NCI-H524 (cell line): Measurements from ENCODE around the gene SLBP.
"Not testable (repeated sequence)": the region's sequence is repeated elsewhere in the genome, so short reads cannot be mapped to it uniquely, and the experiment has no call there.

Experiments used
- DNase-seq, 2 experiments: peaks; one replicate each; lab custom pipeline; 2025; lab: John Stamatoyannopoulos, UW

SLBP gene

DNA sequence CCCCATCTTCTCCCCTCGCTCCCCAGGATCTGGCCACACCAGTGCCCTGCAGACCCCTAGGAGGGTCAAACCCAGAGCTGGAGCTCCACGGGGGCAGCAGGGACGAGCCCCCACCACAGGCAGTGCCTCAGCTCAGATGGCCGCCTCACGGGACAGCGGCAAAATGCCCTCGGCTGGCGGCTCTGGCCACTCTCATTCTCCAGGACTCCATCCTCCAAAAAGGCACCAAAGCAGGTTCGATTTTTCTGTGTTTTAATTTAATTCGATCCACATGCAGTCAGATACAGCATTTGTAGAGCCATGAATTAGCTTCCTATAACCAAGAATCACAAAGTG is 36.3 kb downstream of the SLBP start:
- DNase-seq, result no peak

DNA sequence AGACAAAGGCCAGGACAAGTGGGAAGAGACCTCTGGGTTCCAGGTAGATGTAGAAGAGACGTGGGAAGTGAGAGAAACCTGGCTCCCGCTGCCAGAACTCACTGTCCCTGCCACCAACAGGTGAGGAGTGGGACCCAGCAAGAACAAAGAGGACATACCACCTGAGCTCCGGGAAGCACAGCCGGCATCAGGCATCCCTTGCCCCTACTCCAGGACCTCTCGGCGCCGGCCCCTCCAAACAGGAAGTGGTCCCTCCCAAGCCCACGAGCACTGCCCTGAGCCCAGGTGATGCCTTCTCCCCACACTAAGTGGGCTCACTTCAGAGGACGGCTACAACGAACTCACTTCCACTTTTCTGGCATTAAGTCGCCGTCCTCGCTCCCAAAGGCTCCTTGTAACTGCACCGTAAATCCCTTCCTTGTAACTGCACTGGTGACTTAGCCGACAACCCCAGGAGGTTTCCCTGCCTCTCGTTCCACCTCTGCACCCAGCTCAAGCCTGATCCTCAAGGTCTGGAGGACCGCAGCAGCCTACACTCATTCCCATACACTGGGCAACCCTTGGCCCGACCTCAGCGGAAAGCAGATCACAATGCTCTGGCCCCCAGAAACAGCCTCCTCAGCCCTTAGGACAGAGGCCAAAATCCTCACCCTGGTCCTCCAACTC is 36.9 kb downstream of the SLBP start:
- DNase-seq, result no peak

DNA sequence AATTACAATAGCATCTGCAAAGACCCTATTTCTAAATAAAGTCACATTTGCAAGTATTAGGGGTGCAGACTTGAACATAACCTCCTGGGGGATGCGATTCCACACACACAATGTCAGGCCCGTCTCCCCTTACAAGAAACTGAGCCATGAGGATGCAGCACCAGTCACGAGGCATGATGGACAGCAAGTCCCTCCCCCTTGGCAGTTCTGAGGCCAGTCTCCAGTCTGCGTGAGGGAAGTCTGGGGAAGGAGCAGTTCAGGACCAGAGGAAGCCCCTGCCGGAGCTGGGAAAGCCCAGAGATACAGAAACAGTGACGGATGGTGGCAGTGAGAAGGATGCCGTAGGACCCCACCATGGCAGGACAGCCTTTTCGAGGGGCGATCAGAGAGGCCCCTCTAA is 37.4 kb downstream of the SLBP start:
- no peak for DNase-seq

- DNase-seq, result no peak
Observed at GRCh38 chr4:1673671-1674070, 38.4 kb downstream of the SLBP start.

DNA sequence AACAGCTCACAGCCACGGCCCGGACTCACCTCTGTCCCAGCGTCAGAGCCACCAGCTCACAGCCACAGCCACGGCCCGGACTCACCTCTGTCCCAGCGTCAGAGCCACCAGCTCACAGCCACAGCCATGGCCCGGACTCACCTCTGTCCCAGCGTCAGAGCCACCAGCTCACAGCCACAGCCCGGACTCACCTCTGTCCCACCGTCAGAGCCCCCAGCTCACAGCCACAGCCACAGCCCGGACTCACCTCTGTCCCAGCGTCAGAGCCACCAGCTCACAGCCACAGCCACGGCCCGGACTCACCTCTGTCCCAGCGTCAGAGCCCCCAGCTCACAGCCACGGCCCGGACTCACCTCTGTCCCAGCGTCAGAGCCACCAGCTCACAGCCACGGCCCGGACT is 41.1 kb downstream of the SLBP start:
- not testable (repeated sequence) for DNase-seq

- no peak for DNase-seq
Observed at GRCh38 chr4:1670279-1670678, 41.8 kb downstream of the SLBP start.

- no peak for DNase-seq
Observed at GRCh38 chr4:1669850-1670249, 42.3 kb downstream of the SLBP start.

- DNase-seq, result no peak
Observed at GRCh38 chr4:1669270-1669669, 42.8 kb downstream of the SLBP start.

DNA sequence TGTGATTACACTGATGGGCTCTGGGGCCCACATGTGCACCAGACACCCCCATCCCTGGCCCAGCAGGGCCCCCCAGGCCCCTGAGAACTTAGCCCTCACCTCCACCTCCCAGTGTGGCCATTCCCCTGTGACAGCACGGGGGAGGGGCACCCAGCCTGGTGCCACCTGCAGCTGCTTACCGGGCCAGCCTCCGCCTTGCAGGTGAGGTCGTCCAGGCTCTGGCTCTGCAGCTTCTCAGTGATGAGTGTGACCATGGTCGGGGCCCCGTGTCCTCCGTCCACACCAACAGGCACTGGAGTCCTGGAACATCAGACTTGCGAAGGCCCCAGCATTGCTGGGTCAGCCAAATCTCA is 43.7 kb downstream of the SLBP start:
- no peak for DNase-seq

GRCh38 chr4:1667273-1667672 is 44.8 kb downstream of the SLBP start:
- no peak for DNase-seq

DNA sequence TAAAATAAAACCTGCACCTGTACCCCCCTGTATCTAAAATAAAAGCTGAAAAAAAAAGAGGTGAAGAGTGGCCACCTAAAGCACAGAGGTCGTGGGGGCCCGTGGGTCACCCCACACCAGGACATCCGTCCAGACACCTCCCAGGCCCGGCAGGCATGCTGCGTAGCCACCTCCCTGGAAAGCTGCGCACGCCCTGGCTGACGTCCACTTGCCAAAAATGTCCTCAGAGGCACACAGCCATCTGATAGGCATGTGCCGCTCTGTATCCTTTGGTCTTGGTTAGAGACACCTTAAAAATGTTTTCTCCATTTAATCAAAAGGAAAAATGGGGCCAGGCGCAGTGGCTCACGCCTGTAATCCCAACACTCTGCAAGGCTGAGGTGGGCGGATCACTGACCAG is 45.7 kb downstream of the SLBP start:
- DNase-seq, result no peak

GRCh38 chr4:1664141-1664540 is 48.0 kb downstream of the SLBP start:
- DNase-seq, result no peak

GRCh38 chr4:1663549-1663948 is 48.6 kb downstream of the SLBP start:
- DNase-seq, result no peak

- no peak for DNase-seq
Observed at GRCh38 chr4:1661695-1662094, 50.4 kb downstream of the SLBP start.

DNA sequence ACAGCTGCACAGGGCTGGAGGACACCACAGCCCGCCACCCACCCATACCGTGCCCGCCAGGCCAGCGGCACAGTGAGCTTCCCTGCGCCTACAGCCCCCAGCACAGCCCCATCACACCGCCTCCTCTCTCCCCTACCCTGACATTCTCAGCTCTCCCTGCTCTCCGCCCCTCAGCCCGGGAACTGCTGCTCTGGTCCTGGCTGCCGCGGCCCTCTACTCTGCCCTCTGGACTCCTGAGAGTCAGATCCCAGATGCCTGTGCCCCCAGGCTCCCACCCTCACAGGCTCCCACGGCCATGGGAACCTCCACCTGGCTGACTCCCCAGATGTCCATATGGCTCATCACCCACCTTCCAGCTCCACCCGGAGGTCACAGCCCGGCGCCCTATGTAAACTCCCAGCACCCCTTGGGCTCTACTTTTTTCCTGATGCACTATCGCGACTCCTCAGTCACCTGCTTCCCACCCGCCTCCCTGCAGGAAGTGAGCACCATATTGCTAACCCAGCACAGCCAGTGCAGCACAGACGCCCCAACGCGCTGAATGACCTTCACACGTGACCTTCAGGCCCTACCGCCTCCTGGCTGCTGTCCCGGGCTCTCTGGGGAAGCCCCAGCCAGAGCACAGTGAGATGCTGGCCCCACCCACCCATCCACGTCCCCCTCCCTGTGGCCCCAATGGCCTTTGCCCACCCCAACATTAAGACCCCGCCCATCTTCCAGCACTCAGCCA is 51.0 kb downstream of the SLBP start:
- no peak for DNase-seq

GRCh38 chr4:1659104-1660043 is 52.7 kb downstream of the SLBP start:
- no peak for DNase-seq

DNA sequence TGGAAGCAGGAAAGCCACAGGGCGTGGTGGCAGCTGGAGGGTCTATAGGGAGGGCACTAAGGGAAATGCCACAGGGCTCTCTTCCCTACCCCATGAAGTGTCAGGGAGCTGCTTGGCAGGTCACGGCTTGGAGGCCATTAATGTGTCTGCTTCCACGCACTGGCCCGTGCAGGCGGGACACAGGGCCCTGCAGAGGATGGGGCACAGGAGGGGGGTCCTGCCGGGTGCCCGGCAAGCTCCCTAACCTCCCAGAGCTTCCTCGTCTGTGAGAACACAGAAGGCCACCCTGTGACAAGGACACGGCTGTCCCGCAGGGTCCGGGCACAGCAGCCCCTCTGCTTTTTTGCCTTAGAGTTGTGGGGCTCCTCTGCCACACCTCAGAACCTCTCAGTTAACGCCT is 53.5 kb downstream of the SLBP start:
- no peak for DNase-seq

GRCh38 chr4:1658146-1658545 is 54.0 kb downstream of the SLBP start:
- DNase-seq, result no peak

GRCh38 chr4:1656986-1657385 is 55.1 kb downstream of the SLBP start:
- no peak for DNase-seq

DNA sequence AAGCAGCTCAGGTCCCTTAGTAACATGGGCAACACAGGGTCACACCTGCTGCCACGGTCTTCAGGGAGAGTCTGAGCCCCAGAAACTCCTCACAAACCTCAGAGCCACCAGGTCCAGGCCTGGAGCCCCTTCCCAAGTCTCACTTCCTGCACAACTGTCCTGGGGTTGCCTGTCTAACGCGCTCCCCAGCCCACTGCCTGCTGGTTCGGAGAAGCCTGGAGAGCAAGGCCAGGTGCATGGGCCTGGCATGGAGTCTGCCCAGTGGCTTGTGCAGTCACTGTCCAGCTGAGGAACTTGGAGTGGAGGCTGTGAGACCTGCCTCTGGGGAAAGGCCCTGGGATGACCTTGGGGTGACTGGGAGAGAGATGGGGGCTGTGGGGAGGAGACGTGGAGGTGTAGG is 56.0 kb downstream of the SLBP start:
- DNase-seq, result no peak

GRCh38 chr4:1655676-1656075 is 56.4 kb downstream of the SLBP start:
- no peak for DNase-seq

DNA sequence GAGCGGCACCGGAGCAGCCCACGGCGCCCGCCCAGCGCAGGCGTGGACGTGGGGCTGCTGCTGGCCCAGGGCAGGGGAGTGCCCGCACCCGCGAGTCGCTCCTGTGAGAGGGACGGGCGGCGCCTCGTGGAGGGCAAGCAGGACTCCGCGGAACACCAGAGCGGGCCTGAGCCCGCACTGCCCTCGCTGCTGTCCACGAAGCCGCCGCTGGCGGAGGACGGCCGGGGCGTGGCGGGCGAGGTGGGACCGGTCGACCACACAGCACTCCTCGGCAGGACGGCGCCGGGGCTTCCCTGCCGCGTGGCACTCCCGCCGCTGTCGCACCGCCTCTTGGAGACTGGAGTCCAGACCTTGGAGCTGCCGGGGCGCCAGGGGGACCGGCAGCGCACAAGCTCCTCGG is 57.0 kb downstream of the SLBP start:
- DNase-seq, result no peak
